Natural killer cell (primary cell): Measurements from ENCODE around the gene TUBE1. TPM values are rescaled to one million over a fixed set of nuclear protein-coding genes. Genes with fewer than 3 reads are reported as not detected.

Experiments
- ATAC-seq, 3 donors: fragments of 150-1000 bp in 2 of 3; fragments of 200-7000 bp in 1 of 3; cut with Tn5 transposase; 1 replicate in 1 of 3; 2 replicates in 2 of 3; pipeline ENCODE4 v1.10.0; 2021; ENCODE audit warnings: mild to moderate bottlenecking in 2 of 3, moderate library complexity in 2 of 3
- DNase-seq, 2 donors: peaks; one replicate each; pipeline versions ENCODE4 v3.0.0 to v3.0.0-alpha.2; 2013 to 2021; ENCODE audit warnings: mixed read lengths in 1 of 2
- H3K27ac ChIP-seq: one replicate; pipeline ENCODE4 v1.5.1; 2013; ENCODE audit warnings: mild to moderate bottlenecking, low read length
- H3K27me3 ChIP-seq: one replicate; pipeline ENCODE4 v1.6.1; 2013; ENCODE audit warnings: low read length; ENCODE audit not compliant: control insufficient read depth, insufficient read depth
- H3K36me3 ChIP-seq: one replicate; pipeline ENCODE4 v1.6.1; 2013; ENCODE audit warnings: low read length; ENCODE audit not compliant: control insufficient read depth, insufficient read depth
- H3K4me1 ChIP-seq: one replicate; pipeline ENCODE4 v1.6.1; 2013; ENCODE audit warnings: low read length; ENCODE audit not compliant: control insufficient read depth, insufficient read depth
- H3K4me3 ChIP-seq: one replicate; pipeline ENCODE4 v1.5.1; 2013; ENCODE audit warnings: low read length
- H3K9me3 ChIP-seq: one replicate; pipeline ENCODE4 v1.6.1; 2013; ENCODE audit warnings: low read length; ENCODE audit not compliant: control insufficient read depth, insufficient read depth
- H3K27ac Mint-ChIP-seq, 2 donors: one replicate each; pipeline ENCODE4 v1.8.0; 2022; ENCODE audit warnings: mild to moderate bottlenecking in 2 of 2, mixed read lengths in 2 of 2, moderate library complexity in 1 of 2
- H3K27me3 Mint-ChIP-seq, 2 donors: one replicate each; pipeline ENCODE4 v1.8.0; 2022; ENCODE audit warnings: low read depth in 2 of 2, mixed read lengths in 2 of 2
- H3K36me3 Mint-ChIP-seq: one replicate; pipeline ENCODE4 v1.8.0; 2022; ENCODE audit warnings: mixed read lengths
- H3K4me1 Mint-ChIP-seq, 2 donors: one replicate each; pipeline ENCODE4 v1.8.0; 2022; ENCODE audit warnings: mixed read lengths in 2 of 2
- H3K4me3 Mint-ChIP-seq: one replicate; pipeline ENCODE4 v1.8.0; 2022; ENCODE audit warnings: mild to moderate bottlenecking, moderate library complexity, mixed read lengths
- H3K9me3 Mint-ChIP-seq, 2 donors: one replicate each; pipeline ENCODE4 v1.8.0; 2022; ENCODE audit warnings: mixed read lengths in 2 of 2
- CTCF ChIP-seq: fragments of 200-600 bp; IDR thresholded peaks from one replicate; pipeline ENCODE4 v1.8.0; 2022; ENCODE audit warnings: antibody characterized with exemption
- WGBS: methylation state at CpG from one replicate; pipeline ENCODE4 v1.1.7; 2013; ENCODE audit warnings: missing lambda C conversion rate; ENCODE audit not compliant: insufficient coverage; 5-methylcytosine and 5-hydroxymethylcytosine counted together
- intact Hi-C: fragments of 100-400 bp; cut with micrococcal nuclease; formaldehyde crosslinking; loops from one replicate; pipeline ENCODE4 v1.14.2; 2022
- total RNA-seq, 4 donors: library from RNA; stranded (reverse); fragments of 120-200 nt in 1 of 4; gene quantifications; one replicate each; pipeline versions ENCODE4 v1.2.3 to v1.2.4, GENCODE V29; 2013 to 2022

Gene TUBE1
- total RNA-seq, 3 donors from 2014 or later (not counting 1 experiment from before 2014, with no cell fraction given) = 15.6 to 31.2 (median 23.7) TPM

DNA sequence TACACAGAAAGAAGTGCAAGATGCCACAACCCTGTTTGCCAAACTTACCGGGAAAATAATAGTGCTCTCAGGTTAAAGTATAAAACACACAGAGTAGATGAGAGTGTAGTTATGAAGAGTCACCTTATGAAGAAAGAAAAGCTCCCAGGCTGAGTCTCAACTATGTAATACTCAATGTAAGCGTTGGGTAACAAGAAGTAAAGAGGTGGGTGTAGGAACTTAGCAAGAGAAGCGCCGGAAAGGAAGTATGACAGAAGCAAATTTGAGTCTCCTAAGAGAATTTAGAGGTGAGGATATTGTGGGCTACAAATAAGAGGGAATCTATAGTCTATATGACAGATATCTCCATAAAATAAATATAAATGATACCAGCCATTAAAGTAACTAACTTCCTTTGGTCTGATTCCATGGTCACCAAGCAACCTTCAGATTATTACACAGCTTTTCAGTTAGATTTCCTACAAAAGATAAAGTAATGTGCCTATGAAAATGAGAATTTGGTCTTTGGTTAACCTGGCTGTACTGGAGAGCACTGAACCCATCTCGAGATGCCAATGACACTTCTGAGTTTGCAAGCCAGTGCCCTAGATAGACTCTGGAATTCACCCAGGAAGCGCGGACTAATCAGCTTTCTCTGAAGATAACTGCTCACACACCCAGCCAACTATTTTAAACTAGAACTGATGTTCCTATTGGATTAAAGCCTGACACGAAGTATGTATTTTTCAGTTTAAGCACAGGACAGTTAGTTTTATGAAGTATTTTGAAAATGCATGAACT is 1.8 kb downstream of the TUBE1 start:
- H3K27me3 Mint-ChIP-seq = peaks cover 10 to 19% of the 10 kb centered on the region in 2 donors
- TF ChIP-seq CTCF = no peak
- no peaks in the 10 kb centered on the region for H3K9me3 Mint-ChIP-seq
- H3K4me3 Mint-ChIP-seq = peak overlapping the region; percentile 3
- ATAC-seq (no peak), DNase-seq (no peak)
- H3K4me1 Mint-ChIP-seq = peaks cover 0 to 5% of the 10 kb centered on the region in 2 donors
- Histone ChIP-seq H3K9me3 (no peaks in the 10 kb centered on the region), H3K4me1 (no peaks in the 10 kb centered on the region), H3K36me3 (peaks cover 12% of the 10 kb centered on the region), H3K27ac (no peak overlapping the region), H3K27me3 (peaks cover 13% of the 10 kb centered on the region), H3K4me3 (no peak overlapping the region)
- WGBS = 95% methylated on average over 7 of the region's 8 CpGs
- peak overlapping the region in 1 of 2 donors; percentile 38 for H3K27ac Mint-ChIP-seq
- H3K36me3 Mint-ChIP-seq = no peaks in the 10 kb centered on the region
- intact Hi-C loops = loop anchor here (2.0 to 5.0 kb wide), 3 partner anchors 77 to 603 kb away; partner anchors contain the start of genes FYN and REV3L

GRCh38 chr6:112081569-112081968 is 5.7 kb downstream of the TUBE1 start:
- peaks cover 41% of the 10 kb centered on the region for H3K36me3 ChIP-seq
- intact Hi-C loops = no loop called here
- 100% methylated on average over 1 of the region's 4 CpGs for WGBS

DNA sequence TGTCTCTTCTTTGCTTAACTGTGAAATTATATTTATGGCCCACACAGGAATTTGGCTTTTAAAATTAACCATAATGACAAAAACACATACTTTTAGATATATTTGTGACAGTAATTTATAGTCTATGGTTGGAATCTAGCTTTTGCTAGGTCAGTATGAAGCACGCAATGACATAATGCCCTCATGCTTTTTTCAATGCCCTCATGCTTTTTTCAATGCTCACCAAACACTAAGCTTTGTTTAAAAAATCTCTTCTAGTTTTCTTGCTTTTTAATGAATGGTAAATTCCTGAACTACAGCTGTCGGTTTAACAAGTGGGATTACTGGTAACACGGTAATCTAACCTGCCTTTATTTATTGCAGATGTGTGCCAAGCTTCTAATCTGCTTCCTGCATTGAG is 20.7 kb downstream of the TUBE1 start:
- 74% methylated on average over 3 of the region's 3 CpGs for WGBS
- no peak for TF ChIP-seq CTCF

More at GRCh38 chr6:112081569-112081968, 5.7 kb downstream of the TUBE1 start:
- Mint-ChIP-seq H3K9me3 (no peaks in the 10 kb centered on the region), H3K36me3 (no peaks in the 10 kb centered on the region), H3K4me1 (peaks cover 0 to 5% of the 10 kb centered on the region in 2 donors), H3K4me3 (no peak overlapping the region), H3K27ac (no peak overlapping the region), H3K27me3 (no peaks in the 10 kb centered on the region)
- Histone ChIP-seq H3K4me3 (no peak overlapping the region), H3K27me3 (no peaks in the 10 kb centered on the region), H3K4me1 (no peaks in the 10 kb centered on the region), H3K27ac (no peak overlapping the region), H3K9me3 (no peaks in the 10 kb centered on the region)
- DNase-seq (no peak), ATAC-seq (no peak)
- no peak for TF ChIP-seq CTCF

More for the DNA sequence above, 20.7 kb downstream of the TUBE1 start:
- H3K36me3 Mint-ChIP-seq = no peaks in the 10 kb centered on the region
- H3K27ac Mint-ChIP-seq = no peak overlapping the region
- Histone ChIP-seq H3K27me3 (peaks cover 2% of the 10 kb centered on the region), H3K36me3 (peaks cover 16% of the 10 kb centered on the region), H3K4me1 (no peaks in the 10 kb centered on the region), H3K27ac (no peak overlapping the region), H3K4me3 (no peak overlapping the region), H3K9me3 (no peaks in the 10 kb centered on the region)
- DNase-seq (no peak), ATAC-seq (no peak)
- no peaks in the 10 kb centered on the region for H3K4me1 Mint-ChIP-seq
- intact Hi-C loops = no loop called here
- H3K4me3 Mint-ChIP-seq = no peak overlapping the region
- peaks cover 0 to 8% of the 10 kb centered on the region in 2 donors for H3K27me3 Mint-ChIP-seq
- no peaks in the 10 kb centered on the region for H3K9me3 Mint-ChIP-seq
